GM23338 (cell line): ENCODE data around the gene PRDM2. TPM values are rescaled to one million over a fixed set of nuclear protein-coding genes. Genes with fewer than 3 reads are reported as not detected.

Experiments used
- ATAC-seq: fragments of 200-7000 bp; cut with Tn5 transposase; 3 replicates; pipeline ENCODE4 v1.9.1; 2020
- DNase-seq: peaks from one replicate; pipeline ENCODE4 v3.0.0-alpha.2; 2015; ENCODE audit warnings: low spot score
- H2AFZ ChIP-seq: fragments of 200-600 bp; sonication (generic); 2 replicates; pipeline ENCODE4 v1.8.0; 2016; ENCODE audit warnings: antibody characterized with exemption, mild to moderate bottlenecking, moderate library complexity
- H3F3A ChIP-seq: fragments of 200-600 bp; sonication (generic); replicated peaks from 2 replicates; pipeline ENCODE4 v1.8.0; 2017; ENCODE audit warnings: antibody characterized with exemption, mixed run types, low read depth
- H3K27ac ChIP-seq: fragments of 200-600 bp; sonication (generic); 2 replicates; pipeline ENCODE4 v1.6.1; 2016; ENCODE audit warnings: low read depth
- H3K27me3 ChIP-seq: fragments of 200-600 bp; sonication (generic); 2 replicates; pipeline ENCODE4 v1.8.0; 2016; ENCODE audit warnings: mild to moderate bottlenecking, mixed run types, moderate library complexity; ENCODE audit not compliant: insufficient read depth
- H3K36me3 ChIP-seq: fragments of 200-600 bp; sonication (generic); 2 replicates; pipeline ENCODE4 v1.8.0; 2016; ENCODE audit warnings: mild to moderate bottlenecking; ENCODE audit not compliant: insufficient read depth
- H3K4me1 ChIP-seq: fragments of 200-600 bp; sonication (generic); 2 replicates; pipeline ENCODE4 v1.8.0; 2016; ENCODE audit warnings: mild to moderate bottlenecking, moderate library complexity; ENCODE audit not compliant: insufficient read depth
- H3K4me2 ChIP-seq: fragments of 200-600 bp; sonication (generic); 2 replicates; pipeline ENCODE4 v1.7.1; 2017; ENCODE audit warnings: mixed run types
- H3K4me3 ChIP-seq: fragments of 200-600 bp; sonication (generic); 2 replicates; pipeline ENCODE4 v1.6.1; 2016; ENCODE audit warnings: mixed run types
- H3K79me2 ChIP-seq: fragments of 200-600 bp; sonication (generic); replicated peaks from 2 replicates; pipeline ENCODE4 v1.8.0; 2017; ENCODE audit warnings: mild to moderate bottlenecking; ENCODE audit not compliant: insufficient read depth
- H3K9me2 ChIP-seq: fragments of 200-600 bp; sonication (generic); 2 replicates; pipeline ENCODE4 v1.8.0; 2017; ENCODE audit not compliant: insufficient read depth
- H4K20me1 ChIP-seq: fragments of 200-600 bp; sonication (generic); replicated peaks from 2 replicates; pipeline ENCODE4 v1.8.0; 2017; ENCODE audit warnings: mild to moderate bottlenecking; ENCODE audit not compliant: insufficient read depth
- H3K27ac Mint-ChIP-seq: 2 replicates; pipeline ENCODE4 v1.8.0; 2020; ENCODE audit warnings: inconsistent platforms, mild to moderate bottlenecking, moderate library complexity, mixed read lengths
- H3K27me3 Mint-ChIP-seq: 3 replicates; pipeline ENCODE4 v1.8.0; 2022; ENCODE audit warnings: low read depth, mild to moderate bottlenecking, moderate library complexity, mixed read lengths, inconsistent platforms; ENCODE audit not compliant: insufficient read depth, poor library complexity
- H3K36me3 Mint-ChIP-seq: 3 replicates; pipeline ENCODE4 v1.8.0; 2021; ENCODE audit warnings: low read depth, mild to moderate bottlenecking, inconsistent platforms, moderate library complexity, mixed read lengths
- H3K4me1 Mint-ChIP-seq: 3 replicates; pipeline ENCODE4 v1.8.0; 2020; ENCODE audit warnings: mild to moderate bottlenecking, inconsistent platforms, mixed read lengths
- H3K4me3 Mint-ChIP-seq: 3 replicates; pipeline ENCODE4 v1.8.0; 2021; ENCODE audit warnings: moderate library complexity, mild to moderate bottlenecking, inconsistent platforms, mixed read lengths
- H3K9me3 Mint-ChIP-seq: 3 replicates; pipeline ENCODE4 v1.8.0; 2020; ENCODE audit warnings: moderate library complexity, mild to moderate bottlenecking, inconsistent platforms, mixed read lengths
- CREB1 ChIP-seq: fragments of 250-450 bp; sonication (Bioruptor Pico); IDR thresholded peaks from 2 replicates; pipeline ENCODE4 v1.5.0; 2020; ENCODE audit warnings: low read depth, mild to moderate bottlenecking, moderate library complexity
- CTCF ChIP-seq, 2 experiments: fragments of 200-600 bp in 1 of 2; sonication (generic) in 1 of 2; conservative IDR thresholded peaks; 2 replicates each; pipeline versions ENCODE4 v1.5.1 to v1.6.1; 2016 to 2017; ENCODE audit warnings: antibody characterized with exemption in 2 of 2, low read depth in 2 of 2, mild to moderate bottlenecking in 2 of 2, moderate library complexity in 1 of 2
- ETS1 ChIP-seq: IDR thresholded peaks from 2 replicates; pipeline ENCODE4 v1.6.1; 2016; ENCODE audit warnings: antibody characterized with exemption
- EZH2 ChIP-seq: fragments of 200-600 bp; sonication (generic); IDR thresholded peaks from one replicate; pipeline ENCODE4 v1.8.0; 2017; ENCODE audit warnings: antibody characterized with exemption, mild to moderate bottlenecking, low read depth; ENCODE audit not compliant: unreplicated experiment
- EZH2phosphoT487 ChIP-seq: fragments of 200-600 bp; sonication (generic); IDR thresholded peaks from one replicate; pipeline ENCODE4 v1.8.1; 2018; ENCODE audit warnings: antibody characterized with exemption; ENCODE audit not compliant: unreplicated experiment
- JUNB ChIP-seq: IDR thresholded peaks from one replicate; pipeline ENCODE4 v1.6.1; 2016; ENCODE audit warnings: antibody characterized with exemption; ENCODE audit not compliant: unreplicated experiment
- NANOG ChIP-seq: IDR thresholded peaks from 2 replicates; pipeline ENCODE4 v1.6.1; 2016; ENCODE audit warnings: antibody characterized with exemption, borderline replicate concordance
- POLR2AphosphoS5 ChIP-seq: IDR thresholded peaks from 2 replicates; pipeline ENCODE4 v1.6.1; 2016; ENCODE audit warnings: antibody characterized with exemption, low read depth
- STAT1 ChIP-seq: IDR thresholded peaks from one replicate; pipeline ENCODE4 v1.6.1; 2016; ENCODE audit warnings: antibody characterized with exemption; ENCODE audit not compliant: unreplicated experiment
- ZNF114 ChIP-seq: fragments of 250-450 bp; sonication (Bioruptor Pico); IDR thresholded peaks from 2 replicates; pipeline ENCODE4 v1.5.0; 2020; ENCODE audit warnings: mild to moderate bottlenecking, moderate library complexity
- ZNF331 ChIP-seq: fragments of 250-450 bp; sonication (Bioruptor Pico); IDR thresholded peaks from 2 replicates; pipeline ENCODE4 v1.5.0; 2020; ENCODE audit warnings: low read depth, mild to moderate bottlenecking, moderate library complexity
- polyA plus RNA-seq: library from polyadenylated mRNA; unstranded; fragments of >200 nt; fragmentation: Nextera tagmentation; extraction: Ambion mirVana; gene quantifications from 2 replicates; pipeline ENCODE4 v1.2.1, GENCODE V29; 2016
- total RNA-seq: library from RNA; depleted of rRNA; stranded (reverse); fragments of >200 nt; shearing (Covaris generic); gene quantifications from 2 replicates; pipeline ENCODE4 v1.2.3, GENCODE V29; 2014
- TF ChIP-seq, protein P1 (sequence below): IDR thresholded peaks from one replicate; pipeline ENCODE4 v1.6.1; 2018; ENCODE audit warnings: antibody characterized with exemption; ENCODE audit not compliant: unreplicated experiment

Gene PRDM2
- total and polyA plus RNA-seq, 2 experiments from 2014 or later = 11.6 to 28.3 TPM

GRCh38 chr1:13762642-13763041, 62.7 kb downstream of the PRDM2 start:
- Histone ChIP-seq H3K27me3 (no peaks in the 10 kb centered on the region), H3K9me2 (no peaks in the 10 kb centered on the region), H2AFZ (no peak overlapping the region), H3F3A (no peaks in the 10 kb centered on the region), H3K4me1 (peaks cover 55% of the 10 kb centered on the region), H3K36me3 (no peaks in the 10 kb centered on the region), H4K20me1 (peaks cover 9% of the 10 kb centered on the region; the same call in 1 of the 2 replicates), H3K4me3 (no peak overlapping the region), H3K4me2 (peak overlapping the region; percentile 10), H3K27ac (no peak overlapping the region; the same call in 1 of the 2 replicates), H3K79me2 (peaks cover 49% of the 10 kb centered on the region)
- no peak for TF ChIP-seq EZH2
- TF ChIP-seq ZNF331 = no peak
- TF ChIP-seq CTCF (conservative IDR thresholded peaks at IDR 0.05; ENCODE audit: low read depth in 2 of 2) = no peak
- TF ChIP-seq ETS1 = no peak
- TF ChIP-seq STAT1 = no peak
- TF ChIP-seq ZNF114 (CRISPR knock-in tag) = no peak
- no peak for TF ChIP-seq NANOG
- no peak for TF ChIP-seq JUNB
- TF ChIP-seq, protein P1, sequence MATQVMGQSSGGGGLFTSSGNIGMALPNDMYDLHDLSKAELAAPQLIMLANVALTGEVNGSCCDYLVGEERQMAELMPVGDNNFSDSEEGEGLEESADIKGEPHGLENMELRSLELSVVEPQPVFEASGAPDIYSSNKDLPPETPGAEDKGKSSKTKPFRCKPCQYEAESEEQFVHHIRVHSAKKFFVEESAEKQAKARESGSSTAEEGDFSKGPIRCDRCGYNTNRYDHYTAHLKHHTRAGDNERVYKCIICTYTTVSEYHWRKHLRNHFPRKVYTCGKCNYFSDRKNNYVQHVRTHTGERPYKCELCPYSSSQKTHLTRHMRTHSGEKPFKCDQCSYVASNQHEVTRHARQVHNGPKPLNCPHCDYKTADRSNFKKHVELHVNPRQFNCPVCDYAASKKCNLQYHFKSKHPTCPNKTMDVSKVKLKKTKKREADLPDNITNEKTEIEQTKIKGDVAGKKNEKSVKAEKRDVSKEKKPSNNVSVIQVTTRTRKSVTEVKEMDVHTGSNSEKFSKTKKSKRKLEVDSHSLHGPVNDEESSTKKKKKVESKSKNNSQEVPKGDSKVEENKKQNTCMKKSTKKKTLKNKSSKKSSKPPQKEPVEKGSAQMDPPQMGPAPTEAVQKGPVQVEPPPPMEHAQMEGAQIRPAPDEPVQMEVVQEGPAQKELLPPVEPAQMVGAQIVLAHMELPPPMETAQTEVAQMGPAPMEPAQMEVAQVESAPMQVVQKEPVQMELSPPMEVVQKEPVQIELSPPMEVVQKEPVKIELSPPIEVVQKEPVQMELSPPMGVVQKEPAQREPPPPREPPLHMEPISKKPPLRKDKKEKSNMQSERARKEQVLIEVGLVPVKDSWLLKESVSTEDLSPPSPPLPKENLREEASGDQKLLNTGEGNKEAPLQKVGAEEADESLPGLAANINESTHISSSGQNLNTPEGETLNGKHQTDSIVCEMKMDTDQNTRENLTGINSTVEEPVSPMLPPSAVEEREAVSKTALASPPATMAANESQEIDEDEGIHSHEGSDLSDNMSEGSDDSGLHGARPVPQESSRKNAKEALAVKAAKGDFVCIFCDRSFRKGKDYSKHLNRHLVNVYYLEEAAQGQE = no peak
- no peak for TF ChIP-seq CREB1 (CRISPR knock-in tag)
- no peak for TF ChIP-seq EZH2phosphoT487
- no peak for TF ChIP-seq POLR2AphosphoS5
- Mint-ChIP-seq H3K27ac (no peak overlapping the region), H3K27me3 (peaks cover 2% of the 10 kb centered on the region), H3K4me1 (peaks cover 69% of the 10 kb centered on the region), H3K9me3 (no peaks in the 10 kb centered on the region), H3K36me3 (no peaks in the 10 kb centered on the region), H3K4me3 (no peak overlapping the region)
- peak; percentile 28 for ATAC-seq
- peak; percentile 21 for DNase-seq
